HG03135 (cell line): ENCODE measurements around the gene IQCK.

Source experiments
- ATAC-seq: cut with Tn5 transposase; IDR thresholded peaks from one replicate; pipeline ENCODE4 v1.9.1; 2021; ENCODE audit warnings: mild to moderate bottlenecking, moderate library complexity; ENCODE audit not compliant: unreplicated experiment

Gene IQCK

DNA sequence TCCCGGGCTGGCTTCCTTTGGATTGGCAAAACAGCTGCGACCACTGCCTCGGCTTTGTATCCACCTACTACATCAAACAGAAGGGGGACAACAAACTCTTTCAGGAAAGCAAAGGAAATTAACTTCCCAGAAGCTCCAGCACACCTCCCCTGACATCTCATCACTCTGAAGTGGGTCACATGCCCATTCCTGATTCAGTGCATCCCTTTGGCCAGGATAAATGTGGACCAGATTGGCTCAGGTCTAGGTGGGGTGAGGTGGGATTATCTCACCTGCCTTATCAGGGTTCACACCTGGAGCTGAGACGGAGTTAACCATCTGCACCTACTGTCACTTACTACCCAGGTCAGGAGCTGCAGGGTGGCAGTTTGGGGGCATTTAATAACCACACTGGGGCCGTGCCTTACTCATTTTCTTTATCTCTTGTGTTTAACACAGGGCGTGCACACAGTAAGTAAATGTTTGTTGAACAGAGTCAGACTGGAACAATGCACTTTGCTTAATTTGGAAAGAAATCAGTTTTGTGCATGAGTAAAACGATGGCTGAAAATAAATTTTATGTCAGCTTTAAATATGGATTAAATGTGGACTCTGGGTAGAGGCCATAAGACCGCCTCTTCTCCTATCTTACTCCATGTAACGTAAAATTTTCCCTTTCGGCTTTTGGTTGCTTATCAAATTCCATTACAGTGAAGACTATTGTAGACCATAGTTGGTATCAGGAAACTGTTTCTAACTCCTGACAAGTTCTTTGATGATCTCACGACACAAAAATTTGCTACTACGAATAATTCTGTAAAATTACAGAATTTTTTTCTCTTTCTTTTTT lies 36.0 kb downstream of the IQCK start:
- no peak for ATAC-seq

DNA sequence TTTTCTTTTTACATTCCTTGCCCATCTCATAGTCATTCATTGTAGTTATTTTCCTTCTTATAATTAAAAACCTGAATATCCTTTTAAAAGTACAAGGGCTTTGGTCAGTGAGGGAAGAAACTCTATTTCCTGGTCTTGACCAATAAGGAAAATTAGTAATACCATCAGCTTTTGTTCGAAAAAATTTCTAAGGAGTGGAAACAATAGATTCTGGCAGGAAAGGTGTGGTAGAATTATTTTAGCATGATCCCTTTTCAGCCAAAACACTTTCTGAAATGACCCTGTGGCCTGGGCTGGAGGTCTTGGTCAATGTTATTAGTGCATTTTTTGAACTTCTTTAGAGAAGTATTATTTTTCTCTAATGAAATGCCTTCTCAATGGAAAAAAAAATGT lies 36.6 kb downstream of the IQCK start:
- ATAC-seq, result no peak

DNA sequence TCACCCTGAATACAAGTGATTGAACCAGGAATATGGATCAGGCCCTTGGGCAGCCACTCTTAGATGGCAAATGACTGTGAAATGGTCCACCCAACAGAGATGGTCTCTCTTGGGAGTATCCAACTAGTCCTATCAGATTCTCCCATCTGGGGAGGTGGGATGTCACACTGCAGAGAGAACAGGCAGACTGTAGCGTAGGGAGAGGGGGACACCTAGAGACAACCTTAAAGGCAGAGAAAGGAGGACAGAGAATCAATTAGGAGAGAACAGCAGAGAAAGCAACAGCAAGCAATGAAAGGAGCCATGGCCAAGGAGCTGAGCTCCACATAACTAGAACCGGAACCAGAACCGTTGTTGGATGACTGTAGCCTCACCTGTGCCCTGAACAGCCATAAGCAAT lies 37.2 kb downstream of the IQCK start:
- no peak for ATAC-seq

DNA sequence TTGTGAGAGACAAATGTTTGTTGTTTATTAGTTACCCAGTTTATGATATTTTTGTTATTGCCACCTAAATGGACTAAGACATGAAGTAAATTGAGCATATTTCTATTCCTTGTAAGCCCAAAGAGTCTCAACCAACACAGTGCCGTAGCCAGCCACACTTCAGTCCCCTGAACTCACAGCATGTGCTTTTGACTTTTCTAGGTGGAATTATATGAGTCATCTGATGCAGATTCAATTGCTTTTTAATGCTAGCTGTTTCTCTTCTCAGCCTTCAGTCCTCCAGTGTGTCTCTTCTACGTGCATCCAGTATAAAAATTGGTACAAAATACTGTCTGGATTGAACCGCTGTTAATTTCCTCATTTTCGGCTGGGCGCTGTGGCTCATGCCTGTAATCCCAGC lies 39.0 kb downstream of the IQCK start:
- ATAC-seq, result no peak

DNA sequence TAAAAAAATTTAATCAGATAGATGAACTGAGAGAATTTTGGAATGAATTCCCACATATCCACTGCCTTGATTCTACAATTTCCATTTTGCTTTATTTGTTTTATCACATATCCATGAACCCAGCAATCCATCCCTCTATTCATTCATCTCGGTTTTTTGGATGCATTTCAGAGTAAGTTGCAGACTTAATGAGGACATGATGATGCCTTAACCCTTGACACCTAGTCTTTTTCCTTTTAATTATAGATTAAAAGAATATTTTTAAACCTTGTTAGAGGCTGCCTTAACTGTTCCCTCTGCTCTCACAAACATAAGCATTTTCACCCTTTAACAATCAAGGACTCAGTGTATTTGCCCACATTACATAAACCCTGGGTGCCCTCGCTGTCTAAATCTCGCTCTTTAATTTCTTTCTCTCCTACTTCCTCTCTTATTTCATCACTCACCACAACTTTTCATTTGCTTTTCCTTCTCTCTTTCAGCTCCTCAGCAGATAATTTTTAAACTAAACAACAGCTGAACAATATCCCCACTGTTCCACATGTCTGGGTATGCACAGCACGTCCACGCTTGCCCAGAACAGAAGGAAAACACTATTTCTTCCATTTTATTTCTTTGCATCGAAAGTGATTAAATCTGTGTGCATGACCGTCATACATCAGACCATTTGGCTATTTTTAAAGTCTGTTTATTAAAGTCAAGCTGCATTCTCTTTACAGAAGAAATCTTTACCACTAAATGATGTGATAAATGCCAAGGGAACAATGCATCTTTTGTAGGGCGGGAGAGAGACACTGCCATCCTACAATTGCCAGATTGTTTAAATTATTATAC lies 39.9 kb downstream of the IQCK start:
- ATAC-seq, result no peak

DNA sequence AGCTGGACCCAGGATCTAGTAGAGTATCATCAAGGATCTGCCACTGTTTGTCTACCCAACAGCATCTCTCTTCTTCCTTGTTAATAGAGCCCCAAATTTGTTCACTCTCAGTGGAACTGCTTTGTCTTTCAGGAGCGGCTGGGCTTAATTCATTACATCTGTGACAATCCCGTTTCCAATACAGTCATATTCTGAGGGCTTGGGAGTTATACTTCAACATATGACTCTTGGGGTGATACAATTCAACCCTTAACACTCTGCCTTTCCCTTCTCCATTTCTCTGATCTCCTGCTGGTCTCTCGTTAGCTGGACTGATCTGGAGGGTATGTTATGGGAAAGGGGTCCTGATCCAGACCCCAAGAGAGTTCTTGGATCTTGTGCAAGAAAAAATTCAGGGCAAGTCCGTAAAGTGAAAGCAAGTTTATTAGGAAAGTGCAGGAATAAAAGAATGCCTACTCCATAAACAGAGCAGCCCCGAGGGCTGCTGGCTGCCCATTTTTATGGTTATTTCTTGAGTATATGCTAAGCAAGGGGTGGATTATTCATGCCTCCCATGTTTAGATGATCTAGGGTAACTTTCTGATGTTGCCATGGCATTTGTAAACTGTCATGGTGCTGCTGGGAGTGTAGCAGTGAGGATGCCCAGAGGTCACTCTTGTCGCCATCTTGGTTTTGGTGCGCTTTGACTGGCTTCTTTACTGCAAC lies 42.4 kb downstream of the IQCK start:
- no peak for ATAC-seq

DNA sequence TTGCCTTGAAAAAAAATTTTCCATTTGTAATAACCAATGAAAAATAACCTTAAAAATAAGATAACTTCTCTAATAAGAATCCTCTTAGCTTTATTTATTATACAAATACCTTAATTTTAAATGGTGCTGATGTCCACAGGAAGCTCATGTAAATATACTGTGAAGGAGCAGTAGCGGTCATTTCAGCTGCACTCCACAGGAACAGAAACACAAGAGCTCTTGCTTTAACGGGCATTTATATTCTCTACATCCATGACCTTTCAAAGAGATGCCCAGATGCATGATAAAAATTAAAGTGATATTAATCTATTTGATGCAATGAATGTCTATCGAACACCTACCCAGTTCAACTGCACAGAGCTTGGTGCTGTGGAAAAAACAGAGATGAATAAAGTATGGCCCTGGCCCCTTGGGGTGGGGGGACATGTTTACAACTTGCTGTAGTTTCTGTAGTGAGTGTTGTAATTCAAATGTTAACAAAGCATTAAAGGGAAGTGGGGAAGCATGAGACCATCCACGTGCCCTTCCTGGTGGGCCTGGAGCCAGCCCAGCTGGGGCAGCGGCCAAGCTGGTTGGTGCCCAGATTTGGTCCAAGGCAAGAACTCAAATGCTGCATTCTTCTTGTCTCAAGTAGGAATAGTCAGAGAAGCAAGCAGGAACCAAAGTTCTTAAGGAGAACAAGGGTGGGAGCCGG lies 47.9 kb downstream of the IQCK start:
- ATAC-seq, result no peak

DNA sequence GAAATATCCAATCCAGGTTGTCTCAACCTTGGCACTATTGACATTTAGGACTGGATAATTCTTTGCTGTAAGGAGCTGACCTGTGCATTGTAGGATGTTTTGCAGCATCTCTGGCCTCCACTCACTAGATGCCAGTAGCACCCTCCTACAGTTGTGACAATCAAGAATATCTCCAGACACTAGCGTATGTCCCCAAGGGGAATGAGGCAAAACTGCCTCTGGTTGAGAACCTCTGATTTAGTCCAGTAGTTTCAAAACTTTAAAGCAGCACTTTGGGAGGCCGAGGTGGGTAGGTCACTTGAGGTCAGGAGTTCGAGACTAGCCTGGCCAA lies 48.4 kb downstream of the IQCK start:
- ATAC-seq, result no peak

DNA sequence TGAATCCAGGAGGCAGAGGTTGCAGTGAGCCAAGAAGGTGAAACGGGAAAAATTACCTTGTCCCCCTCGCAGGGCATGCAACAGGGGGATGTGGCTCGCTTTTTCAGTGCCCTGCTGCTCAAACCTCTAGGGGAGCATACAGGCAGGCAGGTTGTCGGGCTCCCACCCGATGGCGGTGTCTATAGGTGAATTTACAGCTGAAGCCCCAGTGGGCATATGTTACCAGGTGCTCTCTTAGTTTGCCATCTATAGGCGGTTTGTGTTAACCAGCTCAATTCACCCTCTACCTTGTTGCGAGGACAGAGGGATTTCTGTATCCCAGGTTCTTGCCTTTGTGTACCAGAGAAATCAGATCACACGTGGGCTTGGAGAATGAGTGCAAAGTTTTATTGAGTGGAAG lies 48.9 kb downstream of the IQCK start:
- ATAC-seq, result no peak

DNA sequence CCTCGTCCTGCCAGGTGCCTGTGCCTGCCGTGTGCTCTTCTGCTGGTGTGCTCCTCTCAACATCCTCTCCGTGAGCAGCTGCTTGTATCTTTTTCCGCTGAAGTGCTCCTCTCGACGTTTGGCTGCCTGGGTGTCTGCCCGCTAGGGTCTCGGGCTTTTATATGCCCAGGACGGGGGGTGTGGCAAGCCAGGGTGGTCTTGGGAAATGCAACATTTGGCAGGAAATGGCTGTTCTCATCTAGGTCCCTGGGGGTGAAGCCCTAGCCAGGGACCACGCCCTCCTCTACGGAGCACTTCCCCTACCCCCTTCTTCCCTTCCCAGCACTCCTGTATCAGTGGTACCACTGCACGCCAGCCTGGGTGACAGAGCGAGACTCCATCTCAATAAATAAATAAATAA lies 49.4 kb downstream of the IQCK start:
- ATAC-seq, result no peak

DNA sequence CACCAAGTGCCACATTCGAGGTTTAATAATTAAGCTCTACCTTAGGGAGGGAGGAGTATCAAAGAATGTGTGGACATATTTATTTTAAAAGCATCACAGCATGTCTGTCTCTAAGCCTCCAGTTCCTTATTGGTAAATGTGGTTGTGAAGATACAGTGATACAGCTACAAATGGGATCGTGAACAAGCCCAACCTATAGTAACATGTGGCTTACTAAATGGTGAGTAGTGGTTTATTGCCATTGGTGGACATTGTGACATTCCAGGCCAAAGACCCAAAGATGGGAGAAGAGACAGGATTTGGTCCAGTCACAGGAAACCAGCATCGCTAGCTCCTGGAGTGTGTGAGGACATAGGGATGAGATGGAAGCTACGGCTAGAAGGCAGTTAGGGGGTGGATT lies 51.2 kb downstream of the IQCK start:
- no peak for ATAC-seq

DNA sequence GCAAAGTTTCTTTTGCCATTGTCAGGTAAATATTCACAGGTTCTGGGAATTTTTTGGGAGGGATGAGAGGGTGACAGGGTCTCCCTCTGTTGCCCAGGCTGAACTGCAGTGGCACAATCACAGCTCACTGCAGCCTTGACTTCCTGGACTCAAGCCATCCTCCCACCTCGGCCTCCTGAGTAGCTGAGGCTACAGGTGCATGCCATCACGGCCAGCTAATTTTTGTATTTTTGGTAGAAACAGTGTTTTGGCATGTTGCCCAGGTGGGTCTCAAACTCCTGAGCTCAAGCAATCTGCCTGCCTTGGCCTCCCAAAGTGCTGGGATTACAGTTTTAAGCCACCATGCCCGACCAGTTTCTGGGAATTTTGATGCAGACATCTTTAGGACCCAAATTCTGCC lies 53.0 kb downstream of the IQCK start:
- ATAC-seq, result no peak

DNA sequence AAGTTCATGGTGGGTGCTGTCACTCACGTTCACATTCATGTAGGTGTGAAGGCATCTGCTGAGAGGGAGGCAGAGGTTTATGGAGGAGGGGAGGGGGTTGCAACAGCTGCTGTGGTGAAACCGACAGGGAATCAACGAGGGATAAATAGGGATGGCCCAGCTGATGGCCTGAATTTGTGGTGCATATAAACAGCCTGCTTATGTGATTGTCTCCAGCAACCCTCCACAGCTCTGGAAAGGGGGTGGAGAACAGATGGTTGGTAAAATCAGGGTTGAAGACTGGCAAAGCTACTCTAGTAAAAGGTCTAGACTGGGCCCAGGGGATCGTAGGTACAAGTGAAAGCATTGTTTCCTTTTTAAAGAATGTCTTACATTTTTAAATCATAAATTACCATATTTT lies 53.7 kb downstream of the IQCK start:
- no peak for ATAC-seq

DNA sequence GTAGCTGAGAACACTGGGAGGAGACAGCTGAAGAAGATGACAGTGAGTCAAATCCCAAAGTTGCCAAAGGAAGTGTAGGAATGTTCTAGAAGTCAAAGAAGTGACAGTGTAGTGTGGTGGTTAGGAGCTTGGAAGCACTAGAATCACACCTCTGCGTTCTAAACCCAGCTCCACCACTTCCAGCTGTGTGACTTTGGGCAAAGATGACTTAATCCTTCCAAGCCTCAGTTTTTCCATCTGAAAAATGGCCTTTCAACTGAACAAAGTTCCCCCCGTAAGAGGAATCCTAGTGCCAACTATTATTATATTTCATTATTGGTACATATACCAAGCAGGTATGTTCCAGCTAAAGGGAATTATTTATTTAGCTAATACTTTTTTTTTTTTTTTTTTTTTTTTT lies 56.0 kb downstream of the IQCK start:
- ATAC-seq, result no peak

DNA sequence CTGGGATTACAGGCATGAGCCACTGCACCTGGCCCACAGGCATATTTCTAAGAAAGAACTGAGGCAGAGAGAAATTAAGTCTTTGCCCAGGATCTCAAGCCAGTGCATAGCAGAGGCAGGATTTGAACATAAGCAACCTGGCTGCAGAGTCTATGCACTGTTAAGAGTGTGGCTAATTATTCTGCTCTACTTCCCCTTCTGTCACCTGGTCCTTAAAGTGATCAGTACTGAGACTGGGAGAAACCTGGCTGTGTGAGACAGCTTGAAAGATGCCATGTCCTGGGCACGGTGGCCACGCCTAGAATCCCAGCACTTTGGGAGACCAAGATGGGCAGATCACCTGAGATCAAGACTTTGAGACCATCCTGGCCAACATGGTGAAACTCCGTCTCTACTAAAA lies 58.1 kb downstream of the IQCK start:
- no peak for ATAC-seq

DNA sequence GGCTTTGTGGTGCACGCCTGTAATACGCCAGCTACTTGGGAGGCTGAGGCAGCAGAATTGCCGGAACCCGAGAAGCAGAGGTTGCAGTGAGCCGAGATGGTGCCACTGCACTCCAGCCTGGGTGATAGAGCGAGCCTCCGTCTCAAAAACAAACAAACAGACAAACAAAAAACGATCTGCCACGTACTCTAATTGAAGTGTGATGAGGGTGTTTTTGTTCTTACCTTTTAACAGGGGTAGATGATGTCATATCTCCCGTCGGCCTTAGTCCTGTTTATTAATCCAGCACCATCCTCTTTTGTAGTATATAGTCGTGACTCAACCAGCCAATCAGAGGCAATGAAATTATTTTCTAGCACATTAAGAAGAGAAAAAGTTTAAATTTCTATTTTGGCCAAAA lies 58.5 kb downstream of the IQCK start:
- no peak for ATAC-seq

DNA sequence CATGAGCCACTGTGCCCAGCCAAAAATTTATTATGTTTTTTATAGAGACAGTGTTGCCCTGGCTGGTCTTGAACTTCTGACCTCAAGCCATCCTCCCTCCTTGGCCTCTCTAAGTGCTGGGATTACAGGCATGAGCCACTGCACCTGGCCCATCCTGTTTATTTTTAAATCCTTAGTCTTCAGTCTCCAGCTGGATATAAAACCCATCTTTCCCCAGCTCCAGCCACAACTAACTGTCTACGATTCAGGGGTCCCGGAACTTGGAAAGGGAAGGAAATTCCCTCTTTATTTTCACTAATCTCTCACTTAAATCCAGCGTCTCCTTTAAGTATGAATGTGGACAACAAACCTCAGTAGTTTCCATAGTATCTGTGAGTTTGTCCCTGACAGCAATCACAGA lies 62.2 kb downstream of the IQCK start:
- ATAC-seq, result no peak

DNA sequence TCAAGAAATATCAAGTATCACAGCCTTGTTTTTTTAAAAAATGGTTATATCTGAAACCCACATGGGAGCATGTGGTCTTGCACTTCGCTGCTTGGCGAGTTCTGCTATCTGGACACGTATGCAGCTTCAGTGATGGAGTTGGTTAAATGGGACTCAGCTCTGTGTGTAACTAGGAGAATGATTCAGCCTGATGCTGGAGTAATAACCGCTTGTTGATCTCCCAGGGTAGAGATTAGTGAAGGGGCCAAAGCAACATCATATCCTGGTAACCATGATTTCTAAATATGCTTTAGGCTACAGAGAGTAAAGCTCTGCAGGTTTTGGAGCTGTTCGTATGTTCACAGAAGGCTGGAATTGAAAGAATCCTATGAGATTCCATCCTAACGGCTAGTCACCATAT lies 63.2 kb downstream of the IQCK start:
- ATAC-seq, result no peak

DNA sequence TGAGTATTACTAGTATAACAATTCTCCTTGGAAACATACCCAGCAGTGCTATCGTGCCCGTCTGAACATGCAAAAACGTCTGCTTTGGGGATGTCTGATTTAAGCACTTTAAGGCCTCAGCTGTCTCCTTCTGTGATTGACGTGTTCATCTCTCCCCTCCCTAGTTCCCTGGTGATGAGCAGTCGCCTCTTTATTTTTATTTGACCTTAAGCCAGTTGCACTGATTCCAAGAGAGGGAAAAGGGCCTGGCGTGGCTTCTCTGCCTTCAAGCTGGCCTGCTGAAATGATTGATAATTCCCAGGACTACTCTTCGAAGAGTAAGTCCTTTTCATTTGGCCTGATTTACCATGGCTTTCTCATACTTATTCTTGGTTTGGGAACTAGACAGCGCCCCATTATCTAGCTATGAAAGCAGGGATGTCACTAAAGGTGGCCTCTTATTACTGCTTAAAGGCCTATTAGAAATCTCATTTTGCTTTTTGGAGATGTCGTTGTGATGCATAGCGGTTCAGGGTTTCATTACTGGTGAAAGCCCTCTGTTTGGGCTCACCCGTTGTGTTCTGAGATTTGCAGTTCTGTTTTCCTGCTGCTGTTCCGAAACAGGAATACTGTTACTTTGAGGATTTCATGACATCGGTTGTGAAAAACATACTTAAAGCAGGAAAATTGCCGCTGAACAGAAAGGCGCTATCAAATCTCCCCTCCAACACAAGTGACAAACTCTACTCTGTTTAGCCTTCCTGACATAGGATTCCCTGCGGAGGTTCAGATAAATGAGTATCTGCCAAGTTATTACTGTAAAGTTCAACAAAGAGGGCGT lies 65.5 kb downstream of the IQCK start:
- no peak for ATAC-seq

DNA sequence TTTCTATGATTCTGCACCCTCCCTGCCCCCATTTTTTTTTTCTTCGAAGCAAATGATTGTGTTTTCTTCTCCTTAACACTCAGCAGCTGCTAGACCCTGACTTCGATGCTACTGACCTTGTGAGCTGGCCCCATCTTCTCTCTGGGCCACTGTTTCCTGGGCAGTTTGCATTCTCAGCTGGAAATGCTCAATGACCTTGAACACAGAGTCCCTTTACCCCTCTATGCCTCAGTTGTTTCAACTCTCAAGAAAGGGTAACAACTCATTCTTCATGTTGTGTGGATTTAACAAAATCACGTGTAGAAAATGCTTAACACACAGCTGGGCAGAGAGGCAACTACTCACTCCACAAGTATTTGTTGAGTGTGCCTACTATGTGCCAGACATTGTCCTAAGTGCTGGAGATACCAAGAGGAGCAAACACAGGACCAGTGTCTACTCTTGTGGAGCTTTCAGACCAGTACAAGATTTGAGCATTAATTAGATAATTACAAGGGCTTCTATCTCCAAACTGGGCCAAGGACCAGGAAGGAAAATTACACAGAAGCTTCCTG lies 66.2 kb downstream of the IQCK start:
- ATAC-seq, result no peak
